A549 treated with CpdA at 1 μM for 4 hours (cell line): ENCODE measurements around the gene PTP4A1. TPM values are rescaled to one million over a fixed set of nuclear protein-coding genes. Genes with fewer than 3 reads are reported as not detected.

ENCODE experiments used
- total RNA-seq: library from RNA; stranded (reverse); fragments of 200-300 nt; extraction: Qiagen RNA extraction; gene quantifications from 5 replicates; pipeline ENCODE4 v1.2.3, GENCODE V29; 2022; ENCODE audit warnings: low read depth

Gene PTP4A1
- 142 to 152 TPM (median 145 TPM) in 5 replicates for total RNA-seq

GRCh38 chr6:63572044-63572746, at the start of gene PTP4A1, which contains the start of gene LOC128125822:
Gene PTP4A1 (plus strand): TSS chr6:63572480. CDS start chr6:63576881, 4,401 bp downstream.
Gene LOC128125822 (plus strand): TSS chr6:63572480.

Other genes starting within 250 kb of the PTP4A1 start
- 8.6 to 15.2 TPM (median 11.2 TPM) in 5 replicates for gene PHF3, start 63.3 kb downstream of the PTP4A1 start, total RNA-seq